ENCODE measurements around the gene PHTF2.
"Not testable (repeated sequence)": the region's sequence is repeated elsewhere in the genome, so short reads cannot be mapped to it uniquely, and the experiment has no call there.

The PHTF2 gene

GRCh38 chr7:77944183-77945182 lies 145.9 kb downstream of the PHTF2 start:
- no peak for DNase-seq

GRCh38 chr7:77950548-77950947 lies 152.0 kb downstream of the PHTF2 start:
- no peak for DNase-seq

- no peak for DNase-seq
Observed at GRCh38 chr7:77954773-77955555, 156.4 kb downstream of the PHTF2 start.

GRCh38 chr7:77958436-77958835 lies 159.9 kb downstream of the PHTF2 start:
- DNase-seq = no peak

GRCh38 chr7:77959080-77959479 lies 160.5 kb downstream of the PHTF2 start:
- DNase-seq = no peak

- DNase-seq = no peak
Observed at GRCh38 chr7:77960336-77960735, 161.8 kb downstream of the PHTF2 start.

DNA sequence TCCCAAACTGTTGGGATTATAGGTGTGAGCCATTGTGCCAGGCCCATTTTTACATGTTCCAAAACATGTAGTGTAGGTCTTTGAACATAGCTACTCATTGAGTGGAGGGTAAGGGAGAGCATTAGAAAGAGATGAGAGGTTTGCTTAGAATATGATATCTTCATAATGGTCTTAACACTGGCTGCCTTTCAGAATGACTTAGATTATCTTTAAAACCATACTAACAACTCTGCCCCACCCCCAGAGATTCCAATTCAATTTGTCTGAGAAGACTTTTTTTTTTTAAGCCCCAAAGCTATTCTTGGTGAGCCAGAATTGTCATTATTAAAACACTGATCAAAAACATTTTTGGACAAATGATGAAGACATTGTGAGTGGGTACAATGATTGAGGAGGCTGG lies 168.9 kb downstream of the PHTF2 start:
- DNase-seq = no peak

GRCh38 chr7:77971726-77972125 lies 173.2 kb downstream of the PHTF2 start:
- DNase-seq = no peak

DNA sequence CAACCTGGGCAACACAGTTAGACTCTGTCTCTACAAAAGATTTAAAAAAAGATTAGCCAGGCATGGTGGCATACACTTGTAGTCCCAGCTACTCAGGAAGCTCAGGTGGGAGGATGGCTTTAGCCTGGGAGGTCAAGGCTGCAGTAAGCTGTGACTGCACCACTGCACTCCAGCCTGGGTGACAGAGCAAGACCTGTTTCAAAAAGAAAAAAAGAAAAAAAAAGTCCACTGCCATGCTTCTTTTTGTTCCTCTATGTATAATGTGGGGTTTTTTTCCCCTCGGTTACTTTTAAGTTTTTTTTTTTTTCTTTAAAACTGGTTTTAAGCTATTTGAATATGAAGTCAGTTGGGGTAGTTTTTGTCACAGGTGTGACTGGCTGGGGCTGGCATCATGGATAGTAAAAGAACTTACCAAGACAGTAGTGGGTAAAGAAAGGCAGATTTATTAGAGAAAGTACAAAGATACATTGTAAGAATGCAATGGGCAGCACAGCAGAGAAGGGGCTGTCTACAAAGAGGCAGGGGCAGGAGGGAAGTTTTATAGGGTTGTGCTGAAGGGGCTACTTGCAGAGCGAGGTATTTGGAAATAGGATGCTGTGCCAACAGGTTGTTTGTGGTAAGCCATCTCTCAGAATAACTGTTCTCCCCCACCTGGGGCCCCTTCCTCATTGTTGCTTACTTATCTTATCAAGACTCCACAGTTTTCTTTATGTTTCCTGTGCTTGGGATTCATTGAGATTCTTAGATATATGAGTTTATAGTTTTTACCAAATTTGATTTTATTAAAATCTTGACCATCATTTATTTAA lies 177.3 kb downstream of the PHTF2 start:
- no peak for DNase-seq

GRCh38 chr7:77979219-77979618 lies 180.6 kb downstream of the PHTF2 start:
- no peak for DNase-seq

DNA sequence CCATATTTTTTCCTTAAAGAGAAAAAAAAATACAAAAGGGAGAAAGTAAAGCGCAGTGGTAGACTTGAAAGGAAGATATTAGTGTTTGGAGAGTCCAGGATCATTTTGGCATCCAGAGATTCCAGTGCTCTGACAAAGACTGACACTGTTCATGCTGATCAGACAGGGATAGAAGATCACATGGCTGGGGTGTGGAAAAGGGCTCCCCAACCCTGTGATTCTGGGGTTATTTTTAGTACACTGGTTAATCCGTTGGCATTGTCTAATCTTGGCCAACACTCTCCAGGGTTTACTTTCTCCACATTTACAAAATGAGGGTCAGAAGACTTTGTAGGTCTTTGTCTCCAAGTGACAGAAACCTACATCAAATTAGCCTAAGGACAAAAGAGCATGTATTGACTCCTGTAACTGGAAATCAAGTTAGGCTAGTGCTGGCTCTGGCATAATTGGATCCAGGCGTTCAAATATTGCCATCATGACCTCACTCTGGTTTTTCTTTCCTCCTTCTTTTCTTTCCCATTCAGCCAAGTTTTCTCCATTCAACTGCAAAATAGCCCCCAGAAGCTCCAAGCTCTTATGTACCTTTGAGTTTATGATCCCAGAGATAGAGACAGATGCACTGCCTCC lies 181.6 kb downstream of the PHTF2 start:
- no peak for DNase-seq

DNA sequence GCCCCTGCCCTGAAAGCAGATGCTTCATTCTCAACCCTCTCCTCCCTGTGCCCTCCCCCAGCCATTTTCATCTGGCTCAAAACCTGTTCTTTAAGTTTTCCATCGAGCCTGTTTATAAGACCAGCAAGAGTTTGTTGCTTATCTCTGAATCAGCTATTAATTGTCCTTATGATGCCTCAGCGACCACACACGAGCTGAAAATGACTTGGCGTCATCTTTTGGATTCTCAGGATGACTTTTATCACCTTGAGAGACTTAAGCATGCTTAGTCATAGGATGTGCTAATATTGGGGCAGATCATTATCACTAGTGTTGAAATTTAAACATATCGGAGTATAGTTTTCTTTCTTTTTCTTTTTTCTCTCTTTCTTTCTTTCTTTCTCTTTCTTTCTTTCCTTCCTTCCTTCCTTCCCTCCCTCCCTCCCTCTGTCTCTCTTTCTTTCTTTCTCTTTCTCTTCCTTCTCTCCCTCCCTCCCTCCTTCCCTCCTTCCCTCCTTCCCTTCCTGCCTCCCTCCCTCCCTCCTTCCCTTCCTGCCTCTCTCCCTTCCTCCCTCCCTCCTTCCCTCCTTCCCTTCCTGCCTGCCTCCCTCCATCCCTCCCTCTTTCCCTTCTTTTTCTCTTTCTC lies 184.5 kb downstream of the PHTF2 start:
- no peak for DNase-seq

DNA sequence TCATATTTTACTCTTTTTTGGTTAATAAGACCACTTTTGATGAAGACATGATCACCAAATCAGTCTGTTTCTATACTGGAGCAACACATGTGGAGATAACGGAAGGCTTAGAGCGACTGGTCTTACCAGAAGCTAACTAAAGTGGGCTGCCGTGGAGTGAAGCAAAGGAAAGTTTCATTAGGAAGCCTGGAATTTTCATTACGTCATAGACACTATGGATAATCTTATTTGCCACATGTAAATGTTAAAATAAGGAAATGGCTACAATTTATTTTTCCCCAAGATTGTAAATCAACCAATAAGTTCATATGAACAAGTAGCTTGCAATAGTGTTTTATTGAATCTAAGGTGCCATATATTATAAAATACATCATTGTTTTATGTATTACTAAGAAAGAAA lies 185.4 kb downstream of the PHTF2 start:
- DNase-seq = no peak

DNA sequence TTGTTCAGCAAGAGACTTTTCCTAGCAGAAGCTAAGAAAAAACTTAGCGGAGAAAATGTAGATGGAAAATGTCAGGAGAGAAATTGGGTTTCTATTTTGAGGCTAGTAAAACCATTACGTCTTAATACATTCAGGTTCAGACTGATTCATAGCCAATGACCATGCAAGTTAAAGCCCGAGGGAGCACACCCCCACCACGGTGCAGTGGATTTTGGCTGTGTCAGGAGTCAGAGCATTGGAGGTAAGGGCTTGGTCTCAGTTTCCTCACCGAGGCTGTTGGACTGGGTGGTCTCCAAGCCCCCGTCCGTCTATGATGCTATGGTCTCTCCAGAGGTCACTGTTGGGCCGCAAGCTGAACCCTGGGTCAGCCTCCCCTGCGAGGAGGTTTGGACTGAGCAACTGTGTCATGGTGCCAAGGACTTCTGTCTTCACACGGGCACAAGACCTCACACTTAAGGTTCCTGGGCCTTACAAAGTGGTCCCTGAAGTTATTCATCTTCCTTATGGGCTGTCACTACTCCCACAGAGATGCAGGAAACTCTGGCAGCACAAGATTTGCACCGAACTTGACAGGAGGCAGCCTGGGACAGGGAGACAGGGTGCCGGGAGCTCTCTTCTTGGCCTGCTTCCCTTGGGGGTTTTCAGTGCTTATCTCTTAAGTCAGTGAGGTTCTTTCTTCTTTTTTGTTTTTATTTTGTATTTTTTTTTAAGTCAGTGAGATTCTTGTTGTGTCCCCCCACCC lies 186.8 kb downstream of the PHTF2 start:
- no peak for DNase-seq

GRCh38 chr7:77985974-77986339 lies 187.4 kb downstream of the PHTF2 start:
- DNase-seq = no peak

DNA sequence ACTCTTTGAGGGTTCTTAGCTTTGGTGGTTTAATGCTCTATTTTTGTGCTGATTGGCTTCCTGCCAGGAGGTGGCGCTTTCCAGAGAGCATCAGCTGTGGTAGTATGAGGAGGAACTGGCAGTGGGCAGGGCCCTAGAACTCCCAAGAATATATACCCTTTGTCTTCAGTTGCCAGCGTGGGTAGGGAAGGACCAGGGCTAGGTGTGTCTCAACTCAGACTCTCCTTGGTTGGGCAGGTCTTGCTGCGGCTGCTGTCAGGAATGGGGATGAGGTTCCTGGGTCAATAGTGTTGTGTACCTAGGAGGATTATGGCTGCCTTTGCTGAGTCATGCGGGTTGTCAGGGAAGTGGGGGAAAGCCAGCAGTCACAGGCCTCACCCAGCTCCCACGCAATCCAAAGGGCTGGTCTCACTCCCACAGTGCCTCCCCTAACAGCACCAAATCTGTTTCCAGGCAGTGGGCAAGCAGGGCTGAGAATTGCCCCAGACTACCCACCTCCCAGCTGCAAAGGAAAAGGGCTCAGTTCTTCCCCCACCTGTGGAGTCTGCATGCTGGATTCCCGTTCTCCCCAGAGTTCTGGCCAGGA lies 191.5 kb downstream of the PHTF2 start:
- DNase-seq = no peak

DNA sequence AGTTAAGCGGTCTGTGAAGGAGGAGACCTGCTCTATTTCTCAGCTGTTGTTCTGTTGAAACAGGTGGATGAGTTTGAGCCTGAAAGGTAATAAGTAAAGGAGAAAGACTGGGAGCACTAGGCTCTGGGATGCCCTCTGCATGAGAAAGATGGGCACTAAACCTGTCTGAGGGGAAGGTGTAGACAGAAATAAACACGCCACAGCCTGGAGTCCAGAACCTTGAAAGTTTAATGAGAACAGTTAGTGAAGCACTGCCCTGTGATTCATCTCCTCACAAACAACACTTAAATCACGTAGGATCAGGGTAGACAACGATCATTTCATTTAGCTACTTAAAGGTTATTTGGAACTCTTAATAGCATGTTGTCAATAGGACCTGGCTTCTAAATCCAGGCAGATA lies 193.1 kb downstream of the PHTF2 start:
- DNase-seq = no peak

DNA sequence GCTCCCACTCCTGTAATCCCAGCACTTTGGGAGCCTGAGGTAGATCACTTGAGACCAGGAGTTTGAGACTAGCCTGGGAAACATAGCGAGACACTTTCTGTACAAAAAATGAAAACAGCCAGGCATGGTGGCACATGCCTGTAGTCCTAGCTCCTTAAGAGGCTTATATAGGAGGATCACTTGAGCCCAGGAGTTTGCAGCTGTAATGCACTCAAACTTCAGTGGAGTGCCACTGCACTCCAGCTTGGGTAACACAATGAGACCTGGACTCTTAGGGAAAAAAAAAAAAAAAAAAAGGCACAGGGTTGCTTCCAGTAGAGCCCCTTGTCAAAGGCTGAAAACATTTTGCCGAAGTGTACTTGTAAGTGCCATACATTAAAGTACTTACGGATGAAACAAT lies 195.3 kb downstream of the PHTF2 start:
- DNase-seq = no peak

DNA sequence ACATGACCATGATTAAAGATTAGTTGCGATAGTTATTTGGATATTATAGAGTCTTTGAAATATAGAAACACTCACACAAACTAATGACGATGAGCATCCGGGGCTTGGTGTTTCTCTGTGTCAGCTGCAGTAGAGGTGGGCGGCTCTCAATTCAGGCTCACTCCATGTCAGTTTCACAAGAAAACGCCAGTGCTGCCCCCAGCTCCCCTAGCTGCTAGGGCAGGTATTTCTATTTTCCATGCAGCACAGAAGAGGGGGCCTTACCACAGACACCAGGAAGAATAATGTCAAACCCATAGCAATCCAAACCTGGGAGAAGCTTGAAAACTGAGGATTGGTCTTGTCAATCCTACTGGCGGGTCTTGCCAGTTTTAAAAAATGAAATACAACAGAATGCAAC lies 197.1 kb downstream of the PHTF2 start:
- DNase-seq = no peak

GRCh38 chr7:77999168-77999567 lies 200.6 kb downstream of the PHTF2 start:
- DNase-seq = not testable (repeated sequence)

GRCh38 chr7:78002021-78002420 lies 203.4 kb downstream of the PHTF2 start:
- no peak for DNase-seq

Measured in cerebellar nuclear complex (tissue), 1 donor.